ENCODE measurements around the gene MIER1. TPM values are rescaled to one million over a fixed set of nuclear protein-coding genes. Genes with fewer than 3 reads are reported as not detected.

MIER1 gene
- polyA plus RNA-seq, 12 donors = 23.0 to 116 (median 25.9) TPM

DNA sequence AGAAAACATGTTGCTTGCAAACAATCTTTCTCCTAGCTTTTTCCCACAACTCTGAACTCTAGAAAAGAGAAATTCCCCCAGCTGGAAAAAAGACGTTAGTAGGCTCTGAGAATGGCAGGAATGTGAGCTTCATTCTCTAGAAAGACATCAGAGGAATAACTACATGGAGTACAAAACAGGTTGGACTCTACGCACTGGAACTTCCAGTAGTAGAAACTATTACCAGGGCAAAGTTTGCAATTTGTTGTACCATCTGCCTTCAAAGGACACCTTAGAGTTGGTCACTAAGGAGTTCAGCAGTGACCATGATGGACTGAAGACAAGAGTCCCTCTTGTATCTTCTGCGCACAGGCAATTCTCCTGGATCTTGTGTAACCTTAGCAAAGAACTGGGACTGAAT lies 68.3 kb downstream of the MIER1 start:
- no peak for DNase-seq

DNA sequence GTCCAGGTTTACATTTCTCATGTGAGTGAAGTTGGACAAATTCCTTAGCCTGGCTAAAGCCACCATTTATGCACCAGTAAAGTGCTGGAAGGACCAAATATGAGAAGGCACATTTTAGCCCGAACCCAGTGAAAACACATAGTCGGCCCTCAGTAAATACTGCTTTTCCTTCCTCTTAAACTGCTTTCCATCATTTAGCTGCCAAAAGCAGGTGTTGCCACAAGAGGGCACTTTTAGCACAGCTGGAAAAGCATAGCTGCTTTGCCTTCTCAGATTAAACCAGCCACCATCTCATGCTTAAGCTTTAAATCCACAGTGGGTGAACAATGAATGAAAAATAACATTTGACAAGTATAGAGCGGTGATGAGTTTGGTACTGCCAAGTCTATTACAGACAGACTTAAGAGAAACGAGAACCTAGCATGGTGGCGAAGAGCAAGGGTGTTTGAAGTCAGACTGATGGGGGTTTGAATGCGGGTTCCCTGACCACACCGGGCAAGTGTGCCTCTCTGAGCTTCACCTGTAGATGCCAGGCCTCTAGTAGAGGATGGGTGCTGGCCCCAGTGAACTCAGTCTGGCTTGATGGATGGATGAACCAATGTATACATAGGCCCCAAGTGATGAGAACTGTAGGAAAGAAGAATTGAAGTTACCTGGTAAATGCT lies 71.4 kb downstream of the MIER1 start:
- DNase-seq = peak; percentile 59

DNA sequence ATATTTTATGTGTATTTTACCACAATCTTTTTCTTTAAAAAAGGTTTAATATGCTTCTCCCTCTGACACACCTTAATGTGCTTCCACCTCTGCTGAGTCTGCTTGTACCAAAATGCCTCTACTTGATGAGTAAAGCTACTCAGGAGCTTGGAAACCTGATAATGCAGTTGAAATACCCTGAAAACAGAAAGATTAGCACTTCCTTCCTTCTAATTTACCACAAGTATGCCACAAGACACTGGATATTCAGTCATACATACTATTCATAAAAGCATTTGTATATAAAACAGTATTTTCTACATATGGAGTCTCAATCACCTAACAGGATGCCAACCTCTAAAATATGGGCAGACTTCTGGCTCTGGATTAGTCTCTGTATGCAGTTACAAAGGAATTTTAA lies 74.2 kb downstream of the MIER1 start:
- DNase-seq = no peak

DNA sequence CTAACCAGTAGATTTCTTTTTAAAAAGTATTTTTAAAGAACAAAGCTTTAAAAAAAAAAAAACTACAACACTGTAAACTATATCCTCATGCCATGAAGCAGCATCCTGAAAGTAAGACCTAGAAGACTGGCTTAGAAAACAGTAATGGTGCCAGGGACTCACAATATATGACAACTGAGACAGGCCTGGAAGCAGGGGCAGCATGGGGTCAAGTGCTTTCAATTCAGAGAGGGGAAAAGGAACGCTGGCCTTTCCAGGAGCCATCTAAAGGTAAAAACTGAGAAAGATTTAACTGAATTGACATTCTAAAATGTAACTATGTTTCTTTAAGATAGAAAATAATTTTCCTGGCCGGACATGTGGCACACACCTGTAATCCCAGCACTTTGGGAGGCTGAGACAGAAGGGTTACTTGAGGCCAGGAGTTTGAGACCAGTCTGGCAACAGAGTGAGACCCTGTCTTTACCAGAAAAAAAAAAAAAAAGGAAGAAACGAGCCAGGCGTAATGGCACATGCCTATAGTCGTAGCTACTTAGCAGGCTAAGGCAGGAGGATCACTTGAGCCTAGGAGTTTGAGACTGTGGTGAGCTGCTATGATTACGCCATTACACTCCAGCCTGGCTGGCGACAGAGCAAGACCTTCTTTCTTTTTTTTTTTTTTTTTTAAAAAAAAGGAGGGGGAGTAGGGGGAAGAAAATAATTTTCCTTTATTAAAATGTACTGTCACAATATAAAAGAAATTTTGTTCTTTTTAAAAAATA lies 75.0 kb downstream of the MIER1 start:
- no peak for DNase-seq

DNA sequence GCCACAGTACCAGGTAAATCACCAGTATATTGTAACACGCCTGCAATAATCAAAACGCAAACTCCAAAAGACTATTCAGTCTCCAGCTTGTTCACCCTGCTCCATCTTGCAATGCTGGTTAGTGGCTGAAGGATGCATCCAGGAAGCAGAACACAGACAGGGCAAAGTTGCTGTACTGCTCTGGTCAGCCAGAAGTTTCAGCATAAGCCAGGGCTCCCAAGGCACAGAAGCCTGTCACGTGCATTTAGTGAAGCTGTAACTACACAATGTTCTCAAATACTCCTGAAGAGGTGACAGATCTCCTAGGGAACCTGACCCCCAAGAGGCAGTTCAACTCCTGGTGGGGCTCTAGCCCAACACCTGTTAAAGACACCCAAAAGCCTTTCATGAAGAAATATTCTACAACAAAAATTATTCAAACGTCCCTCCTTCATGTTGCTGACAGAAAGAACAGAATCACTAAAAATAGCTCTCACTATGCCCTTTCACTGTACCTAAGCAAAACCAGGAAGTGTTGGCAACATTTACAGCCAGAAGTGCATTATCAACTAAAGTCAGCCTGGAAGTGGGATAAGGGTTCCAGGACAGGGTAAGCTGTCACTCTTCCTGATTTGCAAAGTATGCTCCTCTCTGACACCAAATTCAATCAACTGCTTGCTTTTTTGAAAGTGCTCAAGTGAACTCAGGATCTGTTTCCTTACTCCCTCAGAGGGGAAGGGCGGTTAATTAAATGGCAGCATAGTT lies 77.1 kb downstream of the MIER1 start:
- DNase-seq = no peak

DNA sequence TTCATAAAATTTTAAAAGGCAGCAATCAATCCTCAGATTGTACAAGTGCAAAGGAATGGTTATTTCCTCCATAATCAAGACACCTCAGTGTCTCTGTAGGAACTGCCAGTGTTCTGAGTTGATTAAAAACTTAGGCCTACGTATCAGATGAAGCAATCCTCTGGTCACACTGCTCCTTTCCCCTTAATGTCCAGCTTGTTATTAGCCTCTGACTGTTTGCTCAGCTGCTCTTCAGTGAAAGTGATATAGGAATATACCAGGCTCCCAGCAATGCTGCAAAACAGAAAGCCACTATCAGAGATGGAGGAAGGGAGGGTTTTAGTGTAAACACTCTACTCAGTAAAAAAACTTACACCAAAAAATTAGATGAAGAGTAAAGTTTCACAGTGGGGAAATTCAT lies 79.4 kb downstream of the MIER1 start:
- no peak for DNase-seq

DNA sequence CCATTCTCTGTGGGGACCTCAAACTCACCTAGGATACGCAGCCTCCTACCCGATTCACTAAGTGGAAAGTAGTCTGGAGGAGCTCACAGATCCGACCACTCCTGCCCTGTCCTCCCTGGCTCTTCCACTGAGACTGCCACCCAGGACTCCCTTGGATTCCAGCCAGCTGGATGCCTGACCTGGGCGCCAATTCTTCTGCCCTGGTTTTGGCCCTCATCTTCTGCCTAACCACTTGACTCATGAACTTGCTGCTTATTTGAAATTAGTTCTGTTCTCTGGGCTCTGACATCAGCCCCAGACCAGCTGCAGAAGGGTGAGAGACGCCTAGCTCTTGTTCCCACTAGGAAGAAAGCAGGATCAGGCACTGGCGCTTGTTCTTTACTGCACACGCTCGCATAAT lies 80.3 kb downstream of the MIER1 start:
- DNase-seq = no peak

DNA sequence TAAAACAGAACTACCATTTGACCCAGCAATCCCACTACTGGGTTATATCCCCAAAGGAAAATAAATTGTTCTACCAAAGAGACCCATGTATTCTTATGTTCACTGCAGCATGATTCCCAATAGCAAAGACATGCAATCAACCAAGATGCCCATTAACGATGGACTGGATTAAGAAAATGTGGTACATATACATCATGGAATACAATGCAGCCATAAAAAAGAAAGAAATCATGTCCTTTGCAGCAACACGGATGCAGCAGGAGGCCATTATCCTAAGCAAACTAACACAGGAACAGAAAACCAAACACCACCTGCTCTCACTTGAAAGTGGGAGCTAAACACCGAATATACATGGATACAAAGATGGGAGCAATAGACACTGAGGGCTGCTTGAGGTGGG lies 85.0 kb downstream of the MIER1 start:
- DNase-seq = no peak

DNA sequence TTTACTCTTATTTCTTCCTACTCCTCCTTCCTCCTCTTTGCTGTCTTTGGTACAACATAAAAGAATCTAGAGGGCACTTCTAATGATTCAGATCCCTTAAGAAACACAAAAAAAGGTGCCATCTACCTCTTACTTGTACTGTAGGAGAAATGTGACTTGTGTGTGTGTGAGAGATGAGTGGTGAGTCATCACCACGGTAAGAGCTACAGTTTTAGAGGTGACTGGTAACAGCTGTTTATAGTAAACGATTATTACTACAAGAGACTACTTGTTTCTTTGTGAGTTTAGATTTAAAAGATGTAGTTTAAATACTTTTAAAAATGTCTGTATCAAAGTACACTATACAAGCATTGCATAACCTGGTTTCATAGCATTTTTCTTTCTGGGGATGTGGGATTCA lies 88.8 kb downstream of the MIER1 start:
- DNase-seq = no peak

DNA sequence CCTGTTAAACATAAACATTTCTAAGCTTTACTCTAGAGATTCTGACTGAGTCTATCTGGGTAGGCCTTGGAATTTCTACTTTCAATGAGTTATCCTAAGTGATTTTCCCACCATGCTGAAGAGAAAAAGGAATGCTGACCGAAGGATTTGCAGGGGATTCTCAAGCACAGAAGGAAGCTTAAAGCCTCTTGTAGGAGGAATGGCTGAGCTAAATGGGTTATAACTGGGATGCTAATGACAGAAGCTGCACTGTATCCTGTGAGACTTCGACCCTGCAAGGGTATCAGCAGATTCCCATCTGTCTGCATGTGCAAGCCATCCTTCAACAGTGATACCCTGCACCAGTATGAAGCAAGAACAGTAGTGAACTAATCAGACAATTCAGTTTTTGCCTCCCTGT lies 93.8 kb downstream of the MIER1 start:
- DNase-seq = no peak

DNA sequence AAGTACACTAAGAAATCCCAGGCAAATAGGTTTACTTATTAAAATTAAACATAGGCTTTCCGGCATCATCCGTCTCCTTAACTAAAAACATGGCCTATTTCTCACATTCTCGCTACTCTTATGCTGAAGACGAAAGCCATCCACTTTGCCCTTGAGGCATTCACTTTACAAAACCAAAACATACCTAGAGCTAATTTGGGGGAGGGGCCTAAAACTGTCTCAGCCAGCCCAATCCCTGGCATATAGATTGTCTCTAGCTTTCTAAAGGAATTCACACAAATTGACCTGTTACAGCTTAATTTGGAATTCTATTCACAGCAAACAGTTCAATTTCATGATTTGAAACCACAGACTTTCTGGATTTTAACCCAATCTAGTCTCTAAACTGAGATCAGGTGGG lies 94.3 kb downstream of the MIER1 start:
- DNase-seq = no peak

DNA sequence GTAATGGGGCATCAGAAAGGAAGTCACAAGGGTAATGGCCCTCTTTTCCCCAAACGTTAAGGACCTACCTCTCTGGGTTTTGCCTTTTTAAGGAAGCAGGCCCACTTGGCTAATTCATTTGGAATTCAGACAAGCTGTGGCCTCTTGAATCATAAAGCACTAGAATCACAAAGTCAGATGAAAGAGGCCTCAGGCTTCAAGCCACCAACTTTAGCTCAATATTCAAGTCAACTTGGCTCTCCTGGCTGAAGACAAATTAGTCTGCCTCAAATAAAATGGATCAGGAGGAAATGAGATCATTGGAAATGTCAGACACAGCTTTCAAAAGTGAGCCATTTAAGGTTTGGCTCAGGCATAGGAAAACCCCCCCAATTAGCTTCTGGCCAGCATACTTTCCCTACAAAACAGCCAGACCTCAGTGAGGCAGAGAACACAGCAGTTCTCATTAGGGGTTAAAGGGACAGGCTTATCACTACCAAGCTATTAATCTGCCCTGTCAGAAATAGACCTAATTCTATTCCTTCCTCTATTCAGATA lies 94.9 kb downstream of the MIER1 start:
- peak; percentile 71 for DNase-seq

DNA sequence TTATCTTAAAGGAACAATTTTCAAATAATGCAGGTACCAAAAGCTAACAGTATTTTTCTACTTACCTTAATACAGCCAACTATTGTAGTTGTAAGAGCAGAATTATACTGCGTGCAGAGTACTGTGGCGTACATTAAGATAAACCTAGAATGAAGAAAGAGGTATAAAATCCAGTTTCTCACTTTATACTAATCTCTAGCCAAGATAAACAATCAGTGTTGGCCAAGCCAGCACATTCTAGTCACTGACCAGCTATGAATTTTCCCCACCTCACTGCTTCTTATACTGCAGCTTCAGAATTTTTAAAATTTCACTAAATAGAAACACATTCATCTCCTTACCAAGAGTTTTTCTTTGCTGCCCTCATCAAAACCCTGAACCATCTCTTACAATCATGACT lies 95.5 kb downstream of the MIER1 start:
- DNase-seq = no peak

DNA sequence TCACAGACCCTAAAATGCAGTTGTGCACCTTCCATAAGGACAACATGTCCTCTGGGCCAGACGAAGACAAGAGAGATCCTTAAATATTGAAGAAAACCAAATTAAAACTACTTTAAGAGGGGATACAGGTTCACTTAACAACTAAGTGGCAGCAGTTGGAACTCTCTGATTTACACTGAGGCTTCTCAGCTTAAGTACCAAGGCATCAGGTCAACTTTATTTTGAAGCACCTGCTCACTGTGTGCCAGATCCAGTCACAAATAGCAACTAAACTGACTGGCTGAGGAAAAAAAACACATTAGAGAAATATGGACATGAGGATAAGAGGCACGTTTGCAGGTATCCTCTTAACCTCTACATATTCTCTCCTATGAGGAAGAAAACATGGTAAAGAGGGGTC lies 96.0 kb downstream of the MIER1 start:
- DNase-seq = no peak

DNA sequence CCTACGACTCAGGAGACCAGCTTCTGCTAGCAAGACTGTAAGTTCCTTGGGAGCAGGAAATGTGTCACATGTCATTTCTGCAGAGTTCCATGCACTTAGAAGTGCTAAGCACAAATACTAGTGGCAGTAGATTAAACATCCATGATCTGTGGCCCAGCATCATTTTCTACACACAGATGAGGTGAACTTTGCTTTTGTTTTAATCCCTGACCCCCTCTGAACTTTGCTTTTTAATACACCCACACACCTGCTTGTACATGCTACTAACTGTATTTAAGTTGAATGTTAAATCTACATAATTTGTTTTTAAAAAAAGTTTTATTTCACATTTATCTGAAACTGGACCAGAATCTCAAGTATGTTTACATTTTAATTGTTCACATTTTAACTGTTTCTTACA lies 104.7 kb downstream of the MIER1 start:
- DNase-seq = no peak

DNA sequence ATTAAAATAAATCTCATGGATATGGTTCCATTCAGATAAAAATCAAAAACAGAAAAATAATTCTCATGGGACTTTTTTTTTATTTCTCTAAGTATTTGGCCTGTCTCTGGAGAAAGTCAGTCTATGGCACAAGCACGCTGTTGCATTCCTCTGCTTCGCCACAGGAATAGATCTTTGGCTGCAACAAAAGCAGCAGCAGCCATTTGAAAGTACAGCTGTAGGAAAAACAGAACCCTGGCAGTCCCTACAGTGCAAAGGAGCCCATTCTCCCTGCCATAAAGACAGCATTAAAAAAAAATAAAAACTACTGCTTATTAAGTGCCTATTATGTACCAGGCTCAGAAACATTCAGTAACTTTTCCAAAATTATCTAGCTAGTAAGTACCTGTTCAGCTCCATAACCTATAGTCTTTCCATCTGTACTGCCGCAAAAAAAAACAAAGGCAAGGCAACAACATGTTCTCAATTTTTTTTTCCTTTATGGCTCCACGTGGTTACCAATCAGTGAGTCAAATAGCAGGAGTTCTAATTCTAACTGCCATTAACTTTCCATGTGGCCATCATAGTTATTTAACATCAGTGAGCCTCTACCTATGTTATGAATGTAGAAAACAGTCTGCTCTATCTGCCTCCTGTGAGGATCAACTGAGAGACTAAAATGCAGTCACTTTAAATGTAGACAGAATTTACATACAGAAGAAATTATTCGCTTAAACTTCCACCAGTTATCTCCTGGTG lies 106.5 kb downstream of the MIER1 start:
- peak; percentile 21 for DNase-seq

DNA sequence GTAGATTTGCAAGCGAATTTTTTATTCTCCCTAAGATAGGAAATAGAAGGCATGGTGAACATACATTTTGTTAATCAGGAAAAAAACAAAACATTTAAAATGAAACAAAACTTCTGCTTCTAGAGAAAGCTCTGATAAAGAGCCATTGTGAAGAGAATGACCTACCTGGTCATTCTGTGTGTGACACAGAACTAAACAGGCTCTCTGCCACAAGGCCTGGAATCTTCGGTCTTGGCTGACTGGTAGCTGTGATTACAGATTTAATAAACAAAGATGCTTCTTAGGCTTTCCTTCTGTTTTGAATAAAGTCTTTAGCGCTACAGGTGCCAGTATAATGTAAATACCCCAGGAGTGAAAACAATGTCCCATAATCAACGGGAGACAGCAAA lies 107.1 kb downstream of the MIER1 start:
- no peak for DNase-seq

Other genes starting within 250 kb of the MIER1 start
- 1 to 10 TPM in 10 of 12 donors, not detected in 2; 2.0 to 6.9 (median 4.6) TPM for gene DYNLT5, start 172.5 kb upstream of the MIER1 start, polyA plus RNA-seq (ENCODE audit: insufficient read length in 12 of 12)
- under 1 TPM in 2 of 12 donors, not detected in 10; 0.17 to 0.22 TPM for gene INSL5, start 123.7 kb upstream of the MIER1 start, polyA plus RNA-seq (ENCODE audit: insufficient read length in 12 of 12)
- gene DNAI4, start 134 bp upstream of the MIER1 start, polyA plus RNA-seq (ENCODE audit: insufficient read length in 12 of 12) = 1 to 10 TPM in 10 of 12 donors, not detected in 2; 3.0 to 5.2 (median 3.9) TPM
- 10 to 100 TPM in 1 of 12 donors, 1 to 10 TPM in 10, not detected in 1; 7.1 to 14.7 (median 8.7) TPM for gene SLC35D1, start 129.2 kb downstream of the MIER1 start, polyA plus RNA-seq (ENCODE audit: insufficient read length in 12 of 12)
- gene C1orf141, start 210.0 kb downstream of the MIER1 start, polyA plus RNA-seq (ENCODE audit: insufficient read length in 12 of 12) = not detected
- gene IL23R, start 241.5 kb downstream of the MIER1 start, polyA plus RNA-seq (ENCODE audit: insufficient read length in 12 of 12) = under 1 TPM in 5 of 12 donors, not detected in 7; 0.04 to 0.37 (median 0.08) TPM